GM12878 (cell line): ENCODE results near the gene RBM8A. TPM values are rescaled to one million over a fixed set of nuclear protein-coding genes. Genes with fewer than 3 reads are reported as not detected.

ENCODE experiments used
- ATAC-seq: fragments of 200-7000 bp; cut with Tn5 transposase; 3 replicates; pipeline ENCODE4 v1.9.1; 2020; ENCODE audit warnings: mild to moderate bottlenecking, moderate library complexity
- BruUV-seq: library from RNA; stranded (reverse); fragments of 400-500 nt; replicated peaks from 2 replicates; lab custom pipeline; 2021; lab: Mats Ljungman, UMichigan
- CTCF ChIA-PET: fragments of 300-600 bp; sonication (Branson Sonifier 250); formaldehyde crosslinking; extraction: SDS; loops from one replicate; lab custom pipeline; 2021; ENCODE audit warnings: inconsistent platforms; lab: Yijun Ruan, JAX
- POLR2A ChIA-PET: fragments of 350-600 bp; formaldehyde crosslinking; extraction: SDS; loops from one replicate; lab custom pipeline; 2021; ENCODE audit warnings: inconsistent platforms; lab: Charles Lee
- RAD21 ChIA-PET: fragments of 300-600 bp; sonication (Branson Sonifier 250); formaldehyde crosslinking; loops from one replicate; lab custom pipeline; 2023; ENCODE audit warnings: antibody characterized with exemption; ENCODE audit not compliant: unreplicated experiment; lab: Charles Lee
- SMC1A ChIA-PET: fragments of 300-600 bp; sonication (Branson Sonifier 250); formaldehyde crosslinking; loops from one replicate; lab custom pipeline; 2023; ENCODE audit not compliant: unreplicated experiment, uncharacterized antibody; lab: Charles Lee
- DNase-seq: peaks from one replicate; pipeline ENCODE4 v3.0.0-alpha.2; 2011; ENCODE audit warnings: low read depth, low spot score
- FAIRE-seq: peaks from 3 replicates; lab custom pipeline; 2011; peaks lifted over from hg19 to GRCh38; lab: Jason Lieb, UNC
- H2AFZ ChIP-seq: 2 replicates; pipeline ENCODE4 v1.6.0; 2011; ENCODE audit warnings: low read depth, low read length, control low read depth; ENCODE audit not compliant: control insufficient read depth
- H3K27ac ChIP-seq: 2 replicates; pipeline ENCODE4 v1.5.1; 2011; ENCODE audit warnings: control low read depth; ENCODE audit not compliant: control insufficient read depth, insufficient read depth
- H3K27me3 ChIP-seq, 2 experiments: replicated peaks in 1 of 2; 2 replicates each; pipeline versions ENCODE4 v1.6.0 to v1.6.1; 2011; ENCODE audit warnings: low read length in 1 of 2; ENCODE audit not compliant: control insufficient read depth in 2 of 2, insufficient read depth in 2 of 2
- H3K36me3 ChIP-seq, 2 experiments: 2 replicates each; pipeline ENCODE4 v1.5.1; 2011; ENCODE audit warnings: low read length in 1 of 2; ENCODE audit not compliant: control insufficient read depth in 2 of 2, insufficient read depth in 2 of 2
- H3K4me1 ChIP-seq: 2 replicates; pipeline ENCODE4 v1.6.1; 2011; ENCODE audit warnings: mild to moderate bottlenecking, low read length, moderate library complexity, mixed read lengths; ENCODE audit not compliant: control insufficient read depth, insufficient read depth
- H3K4me2 ChIP-seq: 2 replicates; pipeline ENCODE4 v1.6.0; 2011; ENCODE audit warnings: control low read depth; ENCODE audit not compliant: control insufficient read depth, insufficient read depth
- H3K4me3 ChIP-seq: fragments of 200-600 bp; sonication (generic); 2 replicates; pipeline ENCODE4 v1.5.1; 2016
- H3K79me2 ChIP-seq: 2 replicates; pipeline ENCODE4 v1.6.0; 2011; ENCODE audit warnings: low read length; ENCODE audit not compliant: control insufficient read depth, insufficient read depth
- H3K9ac ChIP-seq: 2 replicates; pipeline ENCODE4 v1.8.0; 2011; ENCODE audit warnings: low read length, control low read depth, mixed read lengths; ENCODE audit not compliant: control insufficient read depth, insufficient read depth
- H3K9me3 ChIP-seq: replicated peaks from 3 replicates; pipeline ENCODE4 v1.5.1; 2011; ENCODE audit warnings: mild to moderate bottlenecking, low read length; ENCODE audit not compliant: control insufficient read depth, insufficient read depth
- H4K20me1 ChIP-seq: 2 replicates; pipeline ENCODE4 v1.6.0; 2011; ENCODE audit not compliant: control insufficient read depth, insufficient read depth
- EED ChIP-seq: sonication (generic); IDR thresholded peaks from 2 replicates; pipeline ENCODE4 v1.6.1; 2016; ENCODE audit warnings: antibody characterized with exemption, low read depth
- FOS ChIP-seq: IDR thresholded peaks from 3 replicates; pipeline ENCODE4 v1.6.1; 2011; ENCODE audit warnings: borderline replicate concordance; ENCODE audit not compliant: insufficient read length; ENCODE audit errors: extremely low read depth
- MTA2 ChIP-seq: fragments of 450-650 bp; IDR thresholded peaks from 2 replicates; pipeline ENCODE4 v1.6.1; 2016; ENCODE audit warnings: low read depth, mild to moderate bottlenecking, moderate library complexity
- MXI1 ChIP-seq: fragments of 150-350 bp; IDR thresholded peaks from 2 replicates; pipeline ENCODE4 v1.6.1; 2011; ENCODE audit warnings: low read depth, mild to moderate bottlenecking, inconsistent platforms, low read length, improper control_type of control experiment
- PAX5 ChIP-seq: IDR thresholded peaks from 2 replicates; pipeline ENCODE4 v1.6.1; 2011; ENCODE audit warnings: low read depth, low read length, borderline replicate concordance
- RAD51 ChIP-seq: fragments of 450-650 bp; IDR thresholded peaks from 2 replicates; pipeline ENCODE4 v1.6.1; 2016; ENCODE audit warnings: moderate library complexity, mild to moderate bottlenecking, inconsistent platforms
- RELB ChIP-seq: fragments of 450-650 bp; IDR thresholded peaks from 2 replicates; pipeline ENCODE4 v1.6.1; 2017; ENCODE audit warnings: low read depth, mild to moderate bottlenecking, moderate library complexity
- SMARCA5 ChIP-seq: fragments of 450-650 bp; IDR thresholded peaks from 2 replicates; pipeline ENCODE4 v1.6.1; 2017; ENCODE audit warnings: mild to moderate bottlenecking
- USF1 ChIP-seq: IDR thresholded peaks from 2 replicates; pipeline ENCODE4 v1.6.1; 2011; ENCODE audit warnings: borderline replicate concordance, low read depth, mild to moderate bottlenecking, moderate library complexity, mixed read lengths, low read length; ENCODE audit not compliant: insufficient read depth; ENCODE audit errors: extremely low read length
- ZBED1 ChIP-seq: IDR thresholded peaks from 2 replicates; pipeline ENCODE4 v1.6.1; 2016; ENCODE audit warnings: borderline replicate concordance
- ZNF24 ChIP-seq: fragments of 450-650 bp; IDR thresholded peaks from 2 replicates; pipeline ENCODE4 v1.6.1; 2017; ENCODE audit warnings: antibody characterized with exemption, mild to moderate bottlenecking
- ZZZ3 ChIP-seq: IDR thresholded peaks from 2 replicates; pipeline ENCODE4 v1.6.1; 2011; ENCODE audit warnings: low read depth; ENCODE audit not compliant: control insufficient read depth, insufficient read length
- WGBS: methylation state at CpG from one replicate; pipeline ENCODE4 v1.1.6; 2016; ENCODE audit warnings: low lambda C conversion rate; ENCODE audit not compliant: insufficient replicate concordance, insufficient coverage; ENCODE audit errors: missing lambda C conversion rate; 5-methylcytosine and 5-hydroxymethylcytosine counted together
- in situ Hi-C: fragments of 300-500 bp; cut with MboI; formaldehyde crosslinking; loops from 9 replicates; pipeline ENCODE4 v1.14.3; 2018; ENCODE audit warnings: mixed read lengths
- intact Hi-C: fragments of 100-400 bp; cut with micrococcal nuclease; formaldehyde crosslinking; loops from one replicate; pipeline ENCODE4 v1.14.2; 2022; ENCODE audit not compliant: unreplicated experiment
- polyA plus RNA-seq, 11 experiments: library from polyadenylated mRNA; depleted of rRNA in 4 of 11; unstranded in 6 of 11; stranded (reverse) in 5 of 11; fragments of >200 nt; fragmentation: Nextera tagmentation in 4 of 11; fragmentation: Illumina TruSeq in 1 of 11; extraction: Ambion mirVana in 4 of 11; extraction: Trizol in 1 of 11; gene quantifications; 1 replicate in 1 of 11; 2 replicates in 10 of 11; pipeline versions ENCODE4 v1.2.1 to v1.2.3, GENCODE V29; 2011 to 2016; ENCODE audit warnings: inconsistent platforms in 2 of 11, missing spikeins in 2 of 11, low read depth in 1 of 11
- total RNA-seq, 4 experiments: library from RNA; depleted of rRNA in 3 of 4; stranded (reverse); fragments of >200 nt in 3 of 4; fragmentation: Illumina TruSeq in 1 of 4; extraction: Trizol in 1 of 4; gene quantifications; 2 replicates each; pipeline versions ENCODE4 v1.2.1 to v1.2.3, GENCODE V29; 2013 to 2021

RBM8A gene
- total and polyA plus RNA-seq, 10 of the 15 experiments (the other 5 are each of a cell fraction or from before 2014, with no cell fraction given), result 110 to 1,248 (median 248) TPM

GRCh38 chr1:145877923-145878486, 49.3 kb downstream of the RBM8A start:
- ATAC-seq (no peak), FAIRE-seq (no peak), DNase-seq (no peak)
- Histone ChIP-seq H3K27me3 (peaks cover 0 to under 1% of the 10 kb centered on the region in 2 experiments; a peak in 2 of 4 replicates), H2AFZ (no peak overlapping the region), H3K4me1 (no peaks in the 10 kb centered on the region), H3K36me3 (no peaks in the 10 kb centered on the region), H4K20me1 (no peaks in the 10 kb centered on the region), H3K27ac (no peak overlapping the region), H3K79me2 (no peaks in the 10 kb centered on the region), H3K9ac (no peak overlapping the region), H3K9me3 (no peaks in the 10 kb centered on the region), H3K4me2 (no peak overlapping the region), H3K4me3 (no peak overlapping the region)
- RAD21 ChIA-PET, result no interaction called here
- no peak for TF ChIP-seq RELB
- TF ChIP-seq ZNF24, result no peak
- no peak for TF ChIP-seq EED
- no peak for TF ChIP-seq ZBED1
- no peak for TF ChIP-seq PAX5
- TF ChIP-seq ZZZ3, result no peak
- no peak for TF ChIP-seq MTA2
- TF ChIP-seq USF1, result no peak
- no peak for TF ChIP-seq MXI1
- TF ChIP-seq SMARCA5, result no peak
- no peak for TF ChIP-seq FOS
- TF ChIP-seq RAD51, result no peak
- SMC1A ChIA-PET, result interaction anchor here (0.9 kb wide), 1 partner anchor 158 kb away, joined by 3 read pairs; no protein-coding TSS in a partner anchor
- in situ Hi-C loops (no loop called here), intact Hi-C loops (no loop called here)
- 72% methylated on average over 7 of the region's 7 CpGs for WGBS
- CTCF ChIA-PET, result interaction anchor here (1.4 kb wide), 1 partner anchor 31 kb away, joined by 3 read pairs; no protein-coding TSS in a partner anchor
- no TSS peak for BruUV-seq
- POLR2A ChIA-PET, result no interaction called here
